ENCODE data around the gene UFSP1.

UFSP1 gene

GRCh38 chr7:100875356-100875751 is 14.2 kb downstream of the UFSP1 start:
- ATAC-seq, result peak; percentile 49
- no peak for TF ChIP-seq RARB (CRISPR knock-in tag; IDR thresholded peaks at IDR 0.05)
- no peak for TF ChIP-seq POU6F1 (CRISPR knock-in tag; IDR thresholded peaks at IDR 0.05; ENCODE audit: borderline replicate concordance, low read depth)
- TF ChIP-seq ZNF70 (CRISPR knock-in tag; IDR thresholded peaks at IDR 0.05), result no peak
- TF ChIP-seq TSHZ2 (CRISPR knock-in tag; IDR thresholded peaks at IDR 0.05), result no peak
- TF ChIP-seq GLIS3 (CRISPR knock-in tag; IDR thresholded peaks at IDR 0.05), result 0 out of 2 replicates have a peak, but pooled peaks have one; percentile 4

GRCh38 chr7:100874577-100875355 is 14.7 kb downstream of the UFSP1 start, which contains the start of gene SRRT:
TSS of gene SRRT (plus strand) at chr7:100875103. CDS start at chr7:100875591, 488 bp downstream.
- no peak for TF ChIP-seq ZC3H10 (CRISPR knock-in tag; IDR thresholded peaks at IDR 0.05)
- TF ChIP-seq CSDC2 (CRISPR knock-in tag; IDR thresholded peaks at IDR 0.05), result peak; percentile 87; the same call in 1 of the 2 replicates
- no peak for TF ChIP-seq TCF4 (CRISPR knock-in tag; IDR thresholded peaks at IDR 0.05; ENCODE audit: borderline replicate concordance)
- TF ChIP-seq CSRNP3 (CRISPR knock-in tag; IDR thresholded peaks at IDR 0.05), result peak; percentile 85
- 0 out of 2 replicates have a peak, but pooled peaks have one; percentile 32 for TF ChIP-seq BACH2 (CRISPR knock-in tag; IDR thresholded peaks at IDR 0.05; ENCODE audit: borderline replicate concordance)
- 0 out of 2 replicates have a peak, but pooled peaks have one; percentile 35 for TF ChIP-seq ESRRG (CRISPR knock-in tag; IDR thresholded peaks at IDR 0.05)
- peak; percentile 67; the same call in 1 of the 2 replicates for TF ChIP-seq POU6F1 (CRISPR knock-in tag; IDR thresholded peaks at IDR 0.05; ENCODE audit: borderline replicate concordance, low read depth)
- peak; percentile 60; the same call in 1 of the 2 replicates for TF ChIP-seq ZNF8 (CRISPR knock-in tag; IDR thresholded peaks at IDR 0.05)
- 0 out of 2 replicates have a peak, but pooled peaks have one; percentile 49 for TF ChIP-seq ZNF70 (CRISPR knock-in tag; IDR thresholded peaks at IDR 0.05)
- TF ChIP-seq OSR1 (CRISPR knock-in tag; IDR thresholded peaks at IDR 0.05), result no peak
- TF ChIP-seq ZFP30 (CRISPR knock-in tag; IDR thresholded peaks at IDR 0.05), result 0 out of 2 replicates have a peak, but pooled peaks have one; percentile 35
- peak; percentile 80; the same call in 1 of the 2 replicates for TF ChIP-seq PATZ1 (CRISPR knock-in tag; IDR thresholded peaks at IDR 0.05; ENCODE audit: borderline replicate concordance)
- peak; percentile 97 for ATAC-seq

GRCh38 chr7:100874300-100874576 is 15.3 kb downstream of the UFSP1 start:
- ATAC-seq, result peak; percentile 4
- TF ChIP-seq ZNF8 (CRISPR knock-in tag; IDR thresholded peaks at IDR 0.05) (no peak), CREB5 (CRISPR knock-in tag; IDR thresholded peaks at IDR 0.05; ENCODE audit: low read depth) (no peak), ISL1 (CRISPR knock-in tag; IDR thresholded peaks at IDR 0.05) (no peak), CSRNP3 (CRISPR knock-in tag; IDR thresholded peaks at IDR 0.05) (no peak)

Measured in SK-N-SH treated with all-trans-retinoic acid at 6 μM for 48 hours (cell line).